GM23338 (cell line): Measurements from ENCODE around the gene C10orf90. TPM values are rescaled to one million over a fixed set of nuclear protein-coding genes. Genes with fewer than 3 reads are reported as not detected.

ENCODE experiments used
- ATAC-seq: fragments of 200-7000 bp; cut with Tn5 transposase; 3 replicates; pipeline ENCODE4 v1.9.1; 2020
- DNase-seq: peaks from one replicate; pipeline ENCODE4 v3.0.0-alpha.2; 2015; ENCODE audit warnings: low spot score
- H2AFZ ChIP-seq: fragments of 200-600 bp; sonication (generic); 2 replicates; pipeline ENCODE4 v1.8.0; 2016; ENCODE audit warnings: antibody characterized with exemption, mild to moderate bottlenecking, moderate library complexity
- H3F3A ChIP-seq: fragments of 200-600 bp; sonication (generic); replicated peaks from 2 replicates; pipeline ENCODE4 v1.8.0; 2017; ENCODE audit warnings: antibody characterized with exemption, mixed run types, low read depth
- H3K27ac ChIP-seq: fragments of 200-600 bp; sonication (generic); 2 replicates; pipeline ENCODE4 v1.6.1; 2016; ENCODE audit warnings: low read depth
- H3K27me3 ChIP-seq: fragments of 200-600 bp; sonication (generic); 2 replicates; pipeline ENCODE4 v1.8.0; 2016; ENCODE audit warnings: mild to moderate bottlenecking, mixed run types, moderate library complexity; ENCODE audit not compliant: insufficient read depth
- H3K36me3 ChIP-seq: fragments of 200-600 bp; sonication (generic); 2 replicates; pipeline ENCODE4 v1.8.0; 2016; ENCODE audit warnings: mild to moderate bottlenecking; ENCODE audit not compliant: insufficient read depth
- H3K4me1 ChIP-seq: fragments of 200-600 bp; sonication (generic); 2 replicates; pipeline ENCODE4 v1.8.0; 2016; ENCODE audit warnings: mild to moderate bottlenecking, moderate library complexity; ENCODE audit not compliant: insufficient read depth
- H3K4me2 ChIP-seq: fragments of 200-600 bp; sonication (generic); 2 replicates; pipeline ENCODE4 v1.7.1; 2017; ENCODE audit warnings: mixed run types
- H3K4me3 ChIP-seq: fragments of 200-600 bp; sonication (generic); 2 replicates; pipeline ENCODE4 v1.6.1; 2016; ENCODE audit warnings: mixed run types
- H3K79me2 ChIP-seq: fragments of 200-600 bp; sonication (generic); replicated peaks from 2 replicates; pipeline ENCODE4 v1.8.0; 2017; ENCODE audit warnings: mild to moderate bottlenecking; ENCODE audit not compliant: insufficient read depth
- H3K9me2 ChIP-seq: fragments of 200-600 bp; sonication (generic); 2 replicates; pipeline ENCODE4 v1.8.0; 2017; ENCODE audit not compliant: insufficient read depth
- H4K20me1 ChIP-seq: fragments of 200-600 bp; sonication (generic); replicated peaks from 2 replicates; pipeline ENCODE4 v1.8.0; 2017; ENCODE audit warnings: mild to moderate bottlenecking; ENCODE audit not compliant: insufficient read depth
- H3K27ac Mint-ChIP-seq: 2 replicates; pipeline ENCODE4 v1.8.0; 2020; ENCODE audit warnings: inconsistent platforms, mild to moderate bottlenecking, moderate library complexity, mixed read lengths
- H3K27me3 Mint-ChIP-seq: 3 replicates; pipeline ENCODE4 v1.8.0; 2022; ENCODE audit warnings: low read depth, mild to moderate bottlenecking, moderate library complexity, mixed read lengths, inconsistent platforms; ENCODE audit not compliant: insufficient read depth, poor library complexity
- H3K36me3 Mint-ChIP-seq: 3 replicates; pipeline ENCODE4 v1.8.0; 2021; ENCODE audit warnings: low read depth, mild to moderate bottlenecking, inconsistent platforms, moderate library complexity, mixed read lengths
- H3K4me1 Mint-ChIP-seq: 3 replicates; pipeline ENCODE4 v1.8.0; 2020; ENCODE audit warnings: mild to moderate bottlenecking, inconsistent platforms, mixed read lengths
- H3K4me3 Mint-ChIP-seq: 3 replicates; pipeline ENCODE4 v1.8.0; 2021; ENCODE audit warnings: moderate library complexity, mild to moderate bottlenecking, inconsistent platforms, mixed read lengths
- H3K9me3 Mint-ChIP-seq: 3 replicates; pipeline ENCODE4 v1.8.0; 2020; ENCODE audit warnings: moderate library complexity, mild to moderate bottlenecking, inconsistent platforms, mixed read lengths
- ETS1 ChIP-seq: IDR thresholded peaks from 2 replicates; pipeline ENCODE4 v1.6.1; 2016; ENCODE audit warnings: antibody characterized with exemption
- JUNB ChIP-seq: IDR thresholded peaks from one replicate; pipeline ENCODE4 v1.6.1; 2016; ENCODE audit warnings: antibody characterized with exemption; ENCODE audit not compliant: unreplicated experiment
- STAT1 ChIP-seq: IDR thresholded peaks from one replicate; pipeline ENCODE4 v1.6.1; 2016; ENCODE audit warnings: antibody characterized with exemption; ENCODE audit not compliant: unreplicated experiment
- ZNF114 ChIP-seq: fragments of 250-450 bp; sonication (Bioruptor Pico); IDR thresholded peaks from 2 replicates; pipeline ENCODE4 v1.5.0; 2020; ENCODE audit warnings: mild to moderate bottlenecking, moderate library complexity
- ZNF331 ChIP-seq: fragments of 250-450 bp; sonication (Bioruptor Pico); IDR thresholded peaks from 2 replicates; pipeline ENCODE4 v1.5.0; 2020; ENCODE audit warnings: low read depth, mild to moderate bottlenecking, moderate library complexity
- ZNF462 ChIP-seq: fragments of 250-450 bp; sonication (Bioruptor Pico); IDR thresholded peaks from 2 replicates; pipeline ENCODE4 v1.5.0; 2020; ENCODE audit warnings: mild to moderate bottlenecking, moderate library complexity
- polyA plus RNA-seq: library from polyadenylated mRNA; unstranded; fragments of >200 nt; fragmentation: Nextera tagmentation; extraction: Ambion mirVana; gene quantifications from 2 replicates; pipeline ENCODE4 v1.2.1, GENCODE V29; 2016
- total RNA-seq: library from RNA; depleted of rRNA; stranded (reverse); fragments of >200 nt; shearing (Covaris generic); gene quantifications from 2 replicates; pipeline ENCODE4 v1.2.3, GENCODE V29; 2014

The C10orf90 gene
- total and polyA plus RNA-seq, 2 experiments from 2014 or later: 0.76 to 0.97 TPM

GRCh38 chr10:126392068-126392467 is 278.4 kb downstream of the C10orf90 start (continued):
- TF ChIP-seq ZNF462 (CRISPR knock-in tag) (no peak), STAT1 (no peak), ETS1 (no peak), JUNB (no peak)

- Histone ChIP-seq H3K4me1 (peaks cover 7% of the 10 kb centered on the region; the same call in 1 of the 2 replicates), H3K9me2 (no peaks in the 10 kb centered on the region), H3K27me3 (peaks cover 46% of the 10 kb centered on the region), H3K36me3 (no peaks in the 10 kb centered on the region), H4K20me1 (no peaks in the 10 kb centered on the region), H3K79me2 (no peaks in the 10 kb centered on the region), H3K27ac (no peak overlapping the region), H3K4me3 (no peak overlapping the region), H2AFZ (peak overlapping the region; percentile 79; the same call in 1 of the 2 replicates), H3K4me2 (no peak overlapping the region), H3F3A (no peaks in the 10 kb centered on the region)
- H3K4me3 Mint-ChIP-seq: no peak overlapping the region
- peaks cover 31% of the 10 kb centered on the region for H3K27me3 Mint-ChIP-seq
- peaks cover 3% of the 10 kb centered on the region; the same call in 1 of the 3 replicates for H3K36me3 Mint-ChIP-seq
- no peak overlapping the region for H3K27ac Mint-ChIP-seq
- peaks cover 3% of the 10 kb centered on the region; the same call in 2 of the 3 replicates for H3K9me3 Mint-ChIP-seq
- H3K4me1 Mint-ChIP-seq: peaks cover 13% of the 10 kb centered on the region
- ATAC-seq: no peak
- DNase-seq: no peak
- TF ChIP-seq ZNF114: no peak
- TF ChIP-seq ZNF462 (CRISPR knock-in tag): no peak
- no peak for TF ChIP-seq ZNF331 (CRISPR knock-in tag)
These were observed 279.2 kb downstream of the C10orf90 start for GRCh38 chr10:126391192-126391885.
